GM18508 (cell line): ENCODE measurements around the gene VPS8.
"Not testable (repeated sequence)": the region's sequence is repeated elsewhere in the genome, so short reads cannot be mapped to it uniquely, and the experiment has no call there.

ENCODE experiments used
- ATAC-seq: cut with Tn5 transposase; IDR thresholded peaks from one replicate; pipeline ENCODE4 v1.9.1; 2021; ENCODE audit warnings: moderate number of reproducible peaks; ENCODE audit not compliant: insufficient read depth, unreplicated experiment

VPS8 gene

GRCh38 chr3:184953401-184953800, 141.4 kb downstream of the VPS8 start:
- no peak for ATAC-seq

DNA sequence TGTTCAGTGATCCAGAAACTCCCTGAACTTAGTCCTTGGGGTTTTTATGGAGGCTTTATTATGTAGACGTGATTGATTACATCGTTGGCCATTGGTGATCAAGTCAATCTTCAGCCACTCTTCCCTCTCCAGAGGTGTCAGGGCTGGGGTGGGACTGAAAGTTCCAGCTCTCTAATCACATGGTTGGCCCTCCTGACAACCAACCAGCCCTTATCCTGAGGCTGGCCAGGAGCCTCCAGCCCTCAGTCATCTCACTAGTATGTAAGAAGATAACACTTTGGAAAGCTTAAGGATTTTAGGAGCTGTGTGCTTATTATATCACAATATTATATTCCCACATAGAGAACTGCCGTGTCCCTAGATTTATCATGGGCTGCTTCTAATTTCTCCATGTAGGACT, 142.3 kb downstream of the VPS8 start:
- no peak for ATAC-seq

GRCh38 chr3:184954851-184955250, 142.9 kb downstream of the VPS8 start:
- ATAC-seq, result not testable (repeated sequence)

- ATAC-seq, result no peak
Measured at GRCh38 chr3:184965639-184966430, 153.9 kb downstream of the VPS8 start.

GRCh38 chr3:184968115-184968514, 156.1 kb downstream of the VPS8 start:
- no peak for ATAC-seq

GRCh38 chr3:184970186-184970585, 158.2 kb downstream of the VPS8 start:
- no peak for ATAC-seq

DNA sequence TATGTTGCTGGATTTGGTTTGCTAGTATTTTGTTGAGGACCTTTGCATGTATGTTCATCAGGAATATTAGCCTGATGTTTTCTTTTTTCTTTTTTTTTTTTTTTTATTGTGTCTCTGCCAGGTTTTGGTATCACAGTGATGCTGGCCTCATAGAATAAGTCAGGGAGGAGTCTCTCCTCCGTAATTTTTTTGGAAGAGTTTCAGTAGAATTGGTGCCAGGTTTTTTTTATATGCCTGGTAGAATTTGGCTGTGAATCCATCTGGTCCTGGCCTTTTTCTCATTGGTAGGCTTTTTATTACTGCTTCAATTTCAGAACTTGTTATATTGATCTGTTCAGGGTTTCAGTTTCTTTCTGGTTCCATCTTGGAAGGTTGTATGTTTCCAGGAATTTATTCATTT, 165.8 kb downstream of the VPS8 start:
- ATAC-seq, result no peak

- no peak for ATAC-seq
Measured at GRCh38 chr3:184981071-184981470, 169.1 kb downstream of the VPS8 start.

DNA sequence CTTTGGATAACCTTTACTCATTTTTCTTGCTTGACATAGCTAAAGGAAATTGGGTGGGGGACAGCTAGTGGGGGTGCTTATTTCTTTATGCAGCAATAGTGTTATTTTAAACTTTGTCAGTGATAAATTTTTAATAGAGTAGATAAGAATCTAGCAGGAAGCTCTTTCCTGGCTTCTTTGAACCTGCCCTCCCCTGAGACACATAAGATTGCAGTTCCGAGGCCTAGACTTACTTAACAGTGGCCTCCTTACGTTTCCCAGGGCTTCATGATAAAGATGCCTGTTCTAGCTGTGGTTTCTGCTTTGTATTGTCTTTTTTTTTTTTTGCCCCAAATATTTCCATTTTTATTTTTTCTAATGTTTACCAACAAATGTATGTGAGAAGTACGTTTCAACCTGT, 170.1 kb downstream of the VPS8 start:
- ATAC-seq, result no peak

DNA sequence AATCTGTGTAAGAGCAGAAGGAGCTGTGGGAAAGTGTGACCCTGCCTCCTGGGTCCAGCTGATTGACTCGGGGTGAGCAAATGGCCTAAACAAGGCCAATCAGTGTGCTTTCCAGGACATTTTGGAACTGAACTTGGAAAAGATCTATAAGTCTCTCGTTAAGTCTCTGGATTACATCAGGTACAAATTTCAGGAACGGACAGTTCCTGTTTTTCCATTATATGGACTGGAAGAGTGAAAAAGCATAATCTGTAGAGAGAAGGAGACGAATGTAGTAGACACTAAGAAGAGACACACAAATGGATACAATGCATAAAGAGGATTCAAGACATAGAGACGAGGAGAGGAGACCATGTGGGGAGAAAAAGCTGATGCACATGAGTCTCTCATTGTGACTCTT, 173.6 kb downstream of the VPS8 start:
- ATAC-seq, result no peak

GRCh38 chr3:184986366-184986889, 174.5 kb downstream of the VPS8 start:
- ATAC-seq, result no peak

- ATAC-seq, result no peak
Measured at GRCh38 chr3:184993394-184993793, 181.4 kb downstream of the VPS8 start.

DNA sequence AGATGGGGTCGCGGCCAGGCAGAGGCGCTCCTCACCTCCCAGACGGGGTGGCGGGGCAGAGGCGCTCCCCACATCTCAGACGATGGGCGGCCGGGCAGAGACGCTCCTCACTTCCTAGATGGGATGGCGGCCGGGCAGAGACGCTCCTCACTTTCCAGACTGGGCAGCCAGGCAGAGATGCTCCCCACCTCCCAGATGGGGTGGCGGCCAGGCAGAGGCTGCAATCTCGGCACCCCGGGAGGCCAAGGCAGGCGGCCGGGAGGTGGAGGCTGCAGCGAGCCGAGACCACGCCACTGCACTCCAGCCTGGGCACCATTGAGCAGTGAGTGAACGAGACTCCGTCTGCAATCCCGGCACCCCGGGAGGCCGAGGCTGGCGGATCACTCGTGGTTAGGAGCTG, 191.9 kb downstream of the VPS8 start:
- not testable (repeated sequence) for ATAC-seq

DNA sequence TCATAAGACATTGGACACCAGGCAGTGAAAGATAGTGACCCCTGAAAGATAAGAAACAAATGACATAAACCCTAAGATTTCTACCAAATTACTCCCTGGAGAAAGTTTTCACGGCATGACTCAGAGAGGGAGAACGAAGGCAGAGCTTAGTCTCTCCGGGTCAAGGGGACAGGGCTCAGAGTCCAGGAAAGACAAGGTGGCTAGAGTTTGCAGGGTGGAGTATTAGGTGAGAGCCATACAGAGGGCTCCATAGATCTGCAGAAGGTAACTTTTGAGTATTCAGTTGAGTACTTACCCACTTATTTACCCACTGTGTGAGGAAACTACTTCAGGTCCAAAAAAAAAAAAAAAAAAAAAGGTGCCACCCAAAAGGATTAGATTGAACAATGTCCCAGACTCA, 197.7 kb downstream of the VPS8 start:
- ATAC-seq, result no peak

DNA sequence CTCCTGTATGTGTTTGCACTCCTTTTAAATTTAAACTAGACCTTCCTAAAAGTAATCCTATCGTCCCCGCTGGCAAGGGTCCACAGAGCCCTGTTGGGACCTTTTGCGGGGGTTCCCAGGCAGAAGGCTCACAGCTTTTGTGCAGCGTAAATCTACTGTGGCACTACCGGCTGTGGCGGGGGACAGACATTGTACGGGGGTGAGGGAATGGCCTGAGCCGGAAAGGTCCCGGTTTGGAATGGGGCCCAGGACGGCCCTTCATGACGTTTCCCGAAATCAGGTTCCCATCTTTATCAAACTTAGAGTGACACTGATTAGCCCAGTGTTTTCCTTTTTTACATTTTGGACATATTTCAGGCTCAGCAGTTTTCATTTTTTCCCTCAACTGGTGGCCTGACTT, 205.6 kb downstream of the VPS8 start:
- ATAC-seq, result not testable (repeated sequence)

DNA sequence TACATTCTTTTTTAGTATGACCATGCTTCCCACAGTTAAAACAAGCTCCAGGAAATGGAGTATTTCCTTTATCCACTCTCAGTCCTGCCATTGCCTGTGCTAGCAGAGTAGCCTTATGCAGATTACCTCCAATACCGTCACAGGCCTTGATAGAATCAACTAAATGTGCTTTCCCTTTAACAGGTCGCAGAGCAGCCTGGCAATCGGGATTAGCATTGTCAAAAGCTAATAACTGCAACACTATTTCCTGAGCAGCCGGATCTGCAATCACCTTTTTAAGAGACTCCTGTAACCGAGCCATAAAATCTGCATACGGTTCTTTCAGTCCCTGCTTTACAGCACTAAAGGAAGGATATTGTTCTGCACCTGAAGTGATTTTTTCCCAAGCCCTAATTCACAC, 206.0 kb downstream of the VPS8 start:
- ATAC-seq, result not testable (repeated sequence)

- ATAC-seq, result no peak
Measured at GRCh38 chr3:185021256-185021655, 209.3 kb downstream of the VPS8 start.

DNA sequence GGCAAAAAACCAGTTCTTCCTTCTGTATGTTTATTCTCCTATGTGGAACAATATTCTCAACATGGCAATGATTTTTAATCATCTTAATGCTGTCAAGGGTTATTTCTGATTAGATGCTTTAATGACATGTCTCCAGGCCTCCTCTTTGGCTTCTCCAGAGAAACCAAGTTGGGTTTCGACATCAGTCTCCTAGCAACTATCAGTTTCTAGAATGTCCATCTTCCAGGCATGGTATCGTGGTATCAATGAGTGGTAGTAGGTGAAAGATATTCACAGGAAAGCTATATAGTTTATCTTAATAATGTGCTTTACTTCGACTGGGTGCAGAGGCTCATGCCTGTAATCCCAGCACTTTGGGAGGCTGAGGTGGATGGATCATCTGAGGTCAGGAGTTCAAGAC, 212.4 kb downstream of the VPS8 start:
- ATAC-seq, result no peak

DNA sequence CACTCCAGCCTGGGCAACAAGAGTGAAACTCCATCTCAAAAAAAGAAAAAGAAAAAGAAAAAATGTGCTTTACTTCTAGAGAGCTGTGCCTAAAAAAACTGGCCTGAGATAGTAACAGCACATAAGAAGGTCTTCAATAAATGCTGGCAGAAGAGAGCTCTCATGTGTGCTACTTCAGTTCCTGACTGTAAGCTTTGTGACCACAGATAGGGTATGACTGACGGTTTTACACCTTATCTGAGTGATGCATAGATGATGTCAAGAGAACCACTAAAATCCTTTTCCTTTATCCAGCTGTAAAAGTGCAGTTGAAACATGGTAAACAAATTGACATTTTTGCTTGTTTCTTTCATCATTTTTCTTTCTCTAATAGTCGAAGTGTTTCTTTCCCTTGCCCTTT, 213.0 kb downstream of the VPS8 start:
- ATAC-seq, result no peak

- ATAC-seq, result no peak
Measured at GRCh38 chr3:185028121-185028520, 216.2 kb downstream of the VPS8 start.

DNA sequence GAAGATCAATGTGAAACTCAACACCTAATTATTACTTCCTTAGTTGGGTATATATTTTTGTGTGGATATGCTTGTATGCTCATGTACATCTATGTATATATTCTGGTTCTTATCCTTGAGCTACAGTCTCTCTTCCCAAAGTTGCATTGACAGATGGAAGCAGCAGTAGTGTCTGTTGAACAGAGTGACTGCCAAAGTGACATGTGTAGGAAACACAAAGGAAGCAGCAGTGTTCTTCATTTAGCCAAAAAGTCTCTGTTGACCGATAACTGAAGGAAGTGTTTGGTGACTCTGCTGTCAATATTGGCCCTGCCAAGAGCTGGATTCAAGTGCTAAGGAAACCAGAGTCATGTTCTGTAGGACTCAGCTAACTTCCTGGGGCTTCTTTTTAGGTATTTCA, 217.1 kb downstream of the VPS8 start:
- ATAC-seq, result no peak

- no peak for ATAC-seq
Measured at GRCh38 chr3:185030399-185030798, 218.4 kb downstream of the VPS8 start.
